Measurements from ENCODE around the gene EBI3. TPM values are rescaled to one million over a fixed set of nuclear protein-coding genes. Genes with fewer than 3 reads are reported as not detected.

Gene EBI3
- total RNA-seq, 5 donors from 2014 or later (not counting 1 experiment from before 2014, with no cell fraction given), result 0.38 to 0.92 (median 0.79) TPM; not detected in 2

DNA sequence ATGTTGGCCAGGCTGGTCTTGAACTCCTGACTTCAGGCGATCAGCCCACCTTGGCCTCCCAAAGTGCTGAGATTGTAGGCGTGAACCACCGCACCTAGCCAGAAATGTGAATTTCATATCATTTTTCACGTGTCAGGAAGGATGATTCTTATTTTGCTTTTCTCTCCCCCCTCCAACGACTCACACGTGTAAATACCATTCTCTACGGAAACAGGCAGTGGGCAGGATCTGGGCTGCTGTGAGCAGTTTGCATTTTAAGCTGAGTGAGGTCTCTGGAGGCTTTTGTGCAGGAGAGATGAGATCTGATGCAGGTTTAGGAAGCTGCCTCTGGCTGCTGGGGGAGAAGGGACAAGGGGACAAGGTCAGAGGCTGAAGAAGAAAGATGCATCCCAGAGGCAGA lies 35.0 kb upstream of the EBI3 start:
- Mint-ChIP-seq H3K27ac (peak overlapping the region in 1 of 2 donors; percentile 56), H3K27me3 (peaks cover 40 to 56% of the 10 kb centered on the region in 2 donors), H3K36me3 (no peaks in the 10 kb centered on the region), H3K4me3 (no peak overlapping the region), H3K9me3 (no peaks in the 10 kb centered on the region), H3K4me1 (peaks cover 6 to 13% (median 10%) of the 10 kb centered on the region in 3 donors)
- POLR2A ChIA-PET, result no interaction called here
- no peak overlapping the region for H3K27ac ChIP-seq (ENCODE audit: low read length)
- H3K27me3 ChIP-seq (replicated peaks in 1 of 2; ENCODE audit: control insufficient read depth in 2 of 2, extremely low read depth in 1 of 2, insufficient read depth in 2 of 2, low read length in 1 of 2), result peaks cover 3 to 64% of the 10 kb centered on the region in 2 experiments
- H3K4me1 ChIP-seq (ENCODE audit: control insufficient read depth in 1 of 2, extremely low read depth in 1 of 2, insufficient read depth in 2 of 2, low read length in 2 of 2), result no peaks in the 10 kb centered on the region
- H3K4me3 ChIP-seq (ENCODE audit: control insufficient read depth in 1 of 2, extremely low read depth in 1 of 2, low read length in 1 of 2), result no peak overlapping the region
- no peaks in the 10 kb centered on the region for H3K36me3 ChIP-seq (ENCODE audit: control insufficient read depth in 2 of 2, extremely low read depth in 1 of 2, insufficient read depth in 1 of 2, low read length in 1 of 2)
- WGBS (ENCODE audit: insufficient coverage), result 100% methylated on average over 1 of the region's 7 CpGs
- ATAC-seq (replicated peaks in 1 of 4) (no peak), DNase-seq (no peak)
- CTCF ChIA-PET, result no interaction called here
- no peaks in the 10 kb centered on the region for H3K9me3 ChIP-seq

DNA sequence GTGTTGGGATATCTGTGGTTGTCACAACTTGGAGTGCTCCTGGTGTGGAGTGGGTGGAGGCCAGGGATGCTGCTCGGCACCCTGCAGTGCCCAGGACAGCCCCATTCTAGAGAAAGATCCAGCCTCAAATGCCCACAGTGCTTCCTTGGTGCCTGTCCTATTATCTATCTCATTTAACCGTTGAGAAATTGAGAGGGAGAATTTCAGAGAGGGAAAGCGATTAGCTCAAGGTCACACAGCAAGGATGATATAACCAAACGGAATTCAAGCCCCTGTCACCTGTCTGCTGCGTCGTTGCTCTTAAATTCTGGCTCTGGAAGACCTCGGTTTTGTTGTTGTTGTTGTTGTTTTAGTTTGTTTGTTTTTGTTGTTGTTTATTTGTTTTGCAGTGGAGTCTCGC lies 33.3 kb upstream of the EBI3 start:
- no peak overlapping the region for H3K4me3 Mint-ChIP-seq
- CTCF ChIA-PET, result no interaction called here
- no peaks in the 10 kb centered on the region for H3K36me3 Mint-ChIP-seq
- H3K27me3 Mint-ChIP-seq, result peaks cover 40 to 59% of the 10 kb centered on the region in 2 donors
- no peak overlapping the region for H3K4me3 ChIP-seq (ENCODE audit: control insufficient read depth in 1 of 2, extremely low read depth in 1 of 2, low read length in 1 of 2)
- 79% methylated on average over 5 of the region's 8 CpGs for WGBS (ENCODE audit: insufficient coverage)
- no peak overlapping the region for H3K27ac Mint-ChIP-seq
- DNase-seq (no peak), ATAC-seq (replicated peaks in 1 of 4) (no peak)
- H3K36me3 ChIP-seq (ENCODE audit: control insufficient read depth in 2 of 2, extremely low read depth in 1 of 2, insufficient read depth in 1 of 2, low read length in 1 of 2), result no peaks in the 10 kb centered on the region
- POLR2A ChIA-PET, result no interaction called here
- H3K4me1 ChIP-seq (ENCODE audit: control insufficient read depth in 1 of 2, extremely low read depth in 1 of 2, insufficient read depth in 2 of 2, low read length in 2 of 2), result no peaks in the 10 kb centered on the region
- H3K9me3 Mint-ChIP-seq, result no peaks in the 10 kb centered on the region
- no peaks in the 10 kb centered on the region for H3K9me3 ChIP-seq
- peaks cover 3 to 68% of the 10 kb centered on the region in 2 experiments for H3K27me3 ChIP-seq (replicated peaks in 1 of 2; ENCODE audit: control insufficient read depth in 2 of 2, extremely low read depth in 1 of 2, insufficient read depth in 2 of 2, low read length in 1 of 2)
- H3K4me1 Mint-ChIP-seq, result peaks cover 6 to 13% (median 10%) of the 10 kb centered on the region in 3 donors
- H3K27ac ChIP-seq (ENCODE audit: low read length), result no peak overlapping the region

DNA sequence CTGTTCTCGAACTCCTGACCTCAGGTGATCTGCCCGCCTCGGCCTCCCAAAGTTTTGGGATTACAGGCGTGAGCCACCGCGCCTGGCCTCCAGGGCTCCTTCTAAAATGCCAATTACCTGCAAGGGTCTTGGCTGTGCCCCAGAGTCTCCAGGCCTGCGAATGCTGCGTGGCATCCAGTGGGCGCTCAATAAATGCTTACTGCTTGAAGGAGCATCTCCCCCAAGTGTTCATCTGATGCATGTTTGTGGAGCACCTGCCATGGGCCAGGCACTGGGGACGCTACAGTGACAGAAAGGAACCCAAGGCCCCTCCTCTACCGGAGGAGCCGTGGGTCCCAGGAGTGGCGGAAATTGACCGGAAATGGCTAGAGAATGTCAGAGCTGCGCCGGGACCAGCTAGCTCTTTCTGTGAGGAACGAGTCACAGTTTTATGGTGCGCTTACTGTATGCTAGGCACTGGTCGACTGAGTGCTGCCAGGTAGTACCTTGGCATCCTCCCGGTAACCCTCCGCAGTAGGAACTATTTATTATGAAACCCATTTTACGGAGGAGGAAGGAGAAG lies 32.7 kb upstream of the EBI3 start:
- CTCF ChIA-PET, result no interaction called here

DNA sequence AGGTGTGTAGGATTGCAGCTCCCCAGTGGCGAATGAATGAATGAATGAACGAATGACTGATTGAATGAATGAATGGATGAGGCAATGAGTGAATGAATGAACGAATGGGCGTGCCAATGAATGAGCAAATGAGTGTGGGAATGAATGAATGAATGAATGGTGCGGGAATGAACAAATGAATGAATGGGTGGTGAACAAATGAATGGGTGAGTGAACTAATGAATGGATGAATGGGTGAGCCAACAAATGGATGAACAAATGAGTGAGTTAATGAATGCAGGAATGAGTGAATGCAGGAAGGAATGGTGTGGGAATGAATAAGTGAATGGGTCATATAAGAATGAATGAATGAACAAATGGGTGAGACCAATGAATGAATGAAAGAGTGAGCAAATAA lies 32.1 kb upstream of the EBI3 start:
- H3K4me3 ChIP-seq (ENCODE audit: control insufficient read depth in 1 of 2, extremely low read depth in 1 of 2, low read length in 1 of 2), result no peak overlapping the region
- CTCF ChIA-PET, result no interaction called here
- peaks cover 3 to 65% of the 10 kb centered on the region in 2 experiments for H3K27me3 ChIP-seq (replicated peaks in 1 of 2; ENCODE audit: control insufficient read depth in 2 of 2, extremely low read depth in 1 of 2, insufficient read depth in 2 of 2, low read length in 1 of 2)
- no peaks in the 10 kb centered on the region for H3K36me3 ChIP-seq (ENCODE audit: control insufficient read depth in 2 of 2, extremely low read depth in 1 of 2, insufficient read depth in 1 of 2, low read length in 1 of 2)
- Mint-ChIP-seq H3K4me3 (peak overlapping the region in 1 of 3 donors; percentile 16), H3K27ac (peak overlapping the region in 1 of 2 donors; percentile 27), H3K9me3 (no peaks in the 10 kb centered on the region), H3K27me3 (peaks cover 40 to 59% of the 10 kb centered on the region in 2 donors), H3K4me1 (peaks cover 6 to 13% (median 10%) of the 10 kb centered on the region in 3 donors), H3K36me3 (no peaks in the 10 kb centered on the region)
- POLR2A ChIA-PET, result no interaction called here
- no peaks in the 10 kb centered on the region for H3K9me3 ChIP-seq
- ATAC-seq (replicated peaks in 1 of 4) (no peak), DNase-seq (no peak)
- 74% methylated on average over 5 of the region's 5 CpGs for WGBS (ENCODE audit: insufficient coverage)
- no peak overlapping the region for H3K27ac ChIP-seq (ENCODE audit: low read length)
- H3K4me1 ChIP-seq (ENCODE audit: control insufficient read depth in 1 of 2, extremely low read depth in 1 of 2, insufficient read depth in 2 of 2, low read length in 2 of 2), result no peaks in the 10 kb centered on the region

More for the DNA sequence above, 32.7 kb upstream of the EBI3 start:
- Histone ChIP-seq H3K27me3 (replicated peaks in 1 of 2; ENCODE audit: control insufficient read depth in 2 of 2, extremely low read depth in 1 of 2, insufficient read depth in 2 of 2, low read length in 1 of 2) (peaks cover 3 to 68% of the 10 kb centered on the region in 2 experiments), H3K4me1 (ENCODE audit: control insufficient read depth in 1 of 2, extremely low read depth in 1 of 2, insufficient read depth in 2 of 2, low read length in 2 of 2) (no peaks in the 10 kb centered on the region), H3K4me3 (ENCODE audit: control insufficient read depth in 1 of 2, extremely low read depth in 1 of 2, low read length in 1 of 2) (no peak overlapping the region), H3K27ac (ENCODE audit: low read length) (no peak overlapping the region), H3K9me3 (no peaks in the 10 kb centered on the region), H3K36me3 (ENCODE audit: control insufficient read depth in 2 of 2, extremely low read depth in 1 of 2, insufficient read depth in 1 of 2, low read length in 1 of 2) (no peaks in the 10 kb centered on the region)
- WGBS (ENCODE audit: insufficient coverage), result 76% methylated on average over 19 of the region's 22 CpGs
- POLR2A ChIA-PET, result no interaction called here
- Mint-ChIP-seq H3K9me3 (no peaks in the 10 kb centered on the region), H3K4me3 (no peak overlapping the region), H3K27ac (no peak overlapping the region), H3K27me3 (peaks cover 40 to 59% of the 10 kb centered on the region in 2 donors), H3K36me3 (no peaks in the 10 kb centered on the region), H3K4me1 (peaks cover 6 to 13% (median 10%) of the 10 kb centered on the region in 3 donors)
- no peak for ATAC-seq (replicated peaks in 1 of 4)
- DNase-seq, result no peak

DNA sequence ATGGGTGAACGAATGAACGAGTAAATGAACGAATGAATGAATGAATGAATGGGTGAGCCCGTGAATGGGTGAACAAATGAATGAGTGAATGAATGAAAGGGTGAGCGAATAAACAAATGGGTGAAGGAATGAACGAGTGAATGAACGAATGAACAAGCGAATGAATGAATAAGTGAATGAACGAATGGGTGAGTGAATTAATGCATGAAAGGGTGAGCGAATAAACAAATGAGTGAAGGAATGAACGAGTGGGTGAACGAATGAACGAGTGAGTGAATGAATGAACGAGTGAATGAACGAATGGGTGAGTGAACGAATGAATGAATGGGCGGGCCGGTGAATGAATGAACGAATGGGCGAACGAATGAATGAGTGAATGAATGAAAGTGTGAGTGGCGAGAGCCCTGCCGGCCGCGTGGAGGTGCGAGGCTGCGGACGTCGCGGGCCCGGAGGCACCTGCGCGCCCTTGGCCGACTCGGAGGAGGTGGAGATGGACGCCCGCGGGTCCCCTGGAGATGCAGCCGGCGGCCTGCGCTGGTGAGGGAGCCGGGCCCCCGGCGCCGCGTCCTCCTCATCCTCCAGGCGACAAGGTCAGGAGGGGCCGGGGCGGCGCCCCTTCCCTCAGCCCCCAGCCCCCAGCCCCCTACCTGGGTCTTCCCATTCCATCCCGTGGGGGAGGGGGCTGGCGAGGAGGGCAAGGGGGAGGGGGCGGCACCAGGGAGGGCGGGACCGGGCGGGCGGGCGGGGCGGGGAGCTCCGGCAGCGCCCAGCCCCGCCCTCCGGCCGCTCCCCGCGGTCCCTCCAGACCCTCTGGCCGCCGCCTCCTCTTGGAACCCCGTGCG lies 31.5 kb upstream of the EBI3 start:
- POLR2A ChIA-PET, result no interaction called here
- no peak for DNase-seq
- Mint-ChIP-seq H3K4me3 (peak overlapping the region in 1 of 3 donors; percentile 16), H3K27me3 (peaks cover 40 to 59% of the 10 kb centered on the region in 2 donors), H3K27ac (peak overlapping the region in 1 of 2 donors; percentile 27), H3K9me3 (no peaks in the 10 kb centered on the region), H3K4me1 (peaks cover 6 to 13% (median 10%) of the 10 kb centered on the region in 3 donors), H3K36me3 (no peaks in the 10 kb centered on the region)
- H3K27ac ChIP-seq (ENCODE audit: low read length), result no peak overlapping the region
- WGBS (ENCODE audit: insufficient coverage), result 28% methylated on average over 39 of the region's 70 CpGs
- CTCF ChIA-PET, result no interaction called here
- no peaks in the 10 kb centered on the region for H3K9me3 ChIP-seq
- no peaks in the 10 kb centered on the region for H3K4me1 ChIP-seq (ENCODE audit: control insufficient read depth in 1 of 2, extremely low read depth in 1 of 2, insufficient read depth in 2 of 2, low read length in 2 of 2)
- no peak overlapping the region for H3K4me3 ChIP-seq (ENCODE audit: control insufficient read depth in 1 of 2, extremely low read depth in 1 of 2, low read length in 1 of 2)
- ATAC-seq (replicated peaks in 1 of 4), result no peak
- H3K36me3 ChIP-seq (ENCODE audit: control insufficient read depth in 2 of 2, extremely low read depth in 1 of 2, insufficient read depth in 1 of 2, low read length in 1 of 2), result no peaks in the 10 kb centered on the region
- H3K27me3 ChIP-seq (replicated peaks in 1 of 2; ENCODE audit: control insufficient read depth in 2 of 2, extremely low read depth in 1 of 2, insufficient read depth in 2 of 2, low read length in 1 of 2), result peaks cover 3 to 64% of the 10 kb centered on the region in 2 experiments

DNA sequence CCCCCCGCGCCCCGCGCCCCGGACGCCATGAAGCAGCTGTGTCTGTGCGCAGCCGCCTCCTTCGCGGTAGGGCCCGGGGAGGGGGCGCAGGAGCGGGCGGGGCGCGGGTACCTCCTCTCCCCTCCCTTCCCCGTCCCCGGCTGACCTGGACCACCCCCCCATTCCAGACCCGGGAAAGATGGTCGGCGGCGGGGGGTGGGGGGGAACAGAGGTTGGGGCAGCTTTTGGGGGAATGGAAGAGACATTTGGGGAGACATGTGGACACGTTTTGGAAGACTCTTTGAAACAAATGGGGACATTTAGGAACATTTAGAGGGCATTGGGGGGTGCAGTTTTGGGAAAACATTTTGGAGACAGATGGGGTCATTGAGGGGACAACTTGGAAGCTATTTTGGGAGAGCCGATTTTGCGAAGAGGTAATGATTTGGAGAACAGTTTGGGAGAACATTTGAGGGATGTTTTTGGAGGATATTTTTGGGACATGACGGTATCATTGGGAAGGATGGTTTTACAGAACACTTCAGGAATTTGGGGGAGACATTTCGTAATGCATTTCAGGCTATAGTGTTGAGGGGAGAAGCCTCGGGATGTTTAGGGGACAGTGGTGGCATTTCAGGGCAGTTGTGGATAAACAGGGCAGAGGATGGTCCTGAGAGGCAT lies 30.7 kb upstream of the EBI3 start:
- H3K36me3 ChIP-seq (ENCODE audit: control insufficient read depth in 2 of 2, extremely low read depth in 1 of 2, insufficient read depth in 1 of 2, low read length in 1 of 2), result no peaks in the 10 kb centered on the region
- no peak for DNase-seq
- WGBS (ENCODE audit: insufficient coverage), result 26% methylated on average over 9 of the region's 28 CpGs
- no peak overlapping the region for H3K4me3 ChIP-seq (ENCODE audit: control insufficient read depth in 1 of 2, extremely low read depth in 1 of 2, low read length in 1 of 2)
- Mint-ChIP-seq H3K36me3 (no peaks in the 10 kb centered on the region), H3K27me3 (peaks cover 40 to 53% of the 10 kb centered on the region in 2 donors), H3K4me3 (peak overlapping the region in 1 of 3 donors; percentile 21), H3K4me1 (peaks cover 6 to 13% (median 10%) of the 10 kb centered on the region in 3 donors), H3K9me3 (no peaks in the 10 kb centered on the region), H3K27ac (peak overlapping the region in 1 of 2 donors; percentile 53)
- ATAC-seq (replicated peaks in 1 of 4), result no peak
- no peaks in the 10 kb centered on the region for H3K9me3 ChIP-seq
- H3K27me3 ChIP-seq (replicated peaks in 1 of 2; ENCODE audit: control insufficient read depth in 2 of 2, extremely low read depth in 1 of 2, insufficient read depth in 2 of 2, low read length in 1 of 2), result peaks cover 3 to 60% of the 10 kb centered on the region in 2 experiments
- POLR2A ChIA-PET, result no interaction called here
- CTCF ChIA-PET, result no interaction called here
- H3K27ac ChIP-seq (ENCODE audit: low read length), result no peak overlapping the region
- no peaks in the 10 kb centered on the region for H3K4me1 ChIP-seq (ENCODE audit: control insufficient read depth in 1 of 2, extremely low read depth in 1 of 2, insufficient read depth in 2 of 2, low read length in 2 of 2)
